Ovary (tissue), 3 donors: ENCODE measurements around the gene TBX1.

Experiments
- CTCF ChIP-seq, 3 donors: fragments of 450-650 bp in 2 of 3; fragments of 200-600 bp in 1 of 3; IDR thresholded peaks; one replicate each; pipeline versions ENCODE4 v1.5.1 to v1.8.0; 2016 to 2022; ENCODE audit warnings: antibody characterized with exemption in 3 of 3, mild to moderate bottlenecking in 1 of 3
- EP300 ChIP-seq: sonication (generic); formaldehyde crosslinking; IDR thresholded peaks from one replicate; pipeline ENCODE4 v1.6.1; 2017; ENCODE audit warnings: antibody characterized with exemption
- POLR2A ChIP-seq: fragments of 450-650 bp; IDR thresholded peaks from one replicate; pipeline ENCODE4 v1.6.1; 2017; ENCODE audit warnings: antibody characterized with exemption, mild to moderate bottlenecking, moderate library complexity
- donor health status: DM: no; HTN: no; CAD: no.

- TF ChIP-seq POLR2A (no peak), CTCF (IDR thresholded peaks at IDR 0.05) (no peak), EP300 (no peak)
Measured at GRCh38 chr22:19779685-19780268, 19.2 kb downstream of the TBX1 start.
